ENCODE measurements around the gene MAMDC2.

Gene MAMDC2

GRCh38 chr9:70107558-70107957, 63.9 kb downstream of the MAMDC2 start:
- DNase-seq (ENCODE audit: low spot score), result no peak

GRCh38 chr9:70108181-70108580, 64.5 kb downstream of the MAMDC2 start:
- no peak for DNase-seq (ENCODE audit: low spot score)

- no peak for DNase-seq (ENCODE audit: low spot score)
Observed at GRCh38 chr9:70110194-70111041, 66.8 kb downstream of the MAMDC2 start.

- DNase-seq (ENCODE audit: low spot score), result peak; percentile 15
Observed at GRCh38 chr9:70111042-70111602, 67.5 kb downstream of the MAMDC2 start.

GRCh38 chr9:70111641-70112236, 68.1 kb downstream of the MAMDC2 start:
- no peak for DNase-seq (ENCODE audit: low spot score)

GRCh38 chr9:70112981-70113380, 69.3 kb downstream of the MAMDC2 start:
- no peak for DNase-seq (ENCODE audit: low spot score)

GRCh38 chr9:70113403-70114022, 69.9 kb downstream of the MAMDC2 start:
- DNase-seq (ENCODE audit: low spot score), result peak; percentile 12

GRCh38 chr9:70114898-70115297, 71.2 kb downstream of the MAMDC2 start:
- DNase-seq (ENCODE audit: low spot score), result no peak

- peak; percentile 15 for DNase-seq (ENCODE audit: low spot score)
Observed at GRCh38 chr9:70117835-70118319, 74.2 kb downstream of the MAMDC2 start.

GRCh38 chr9:70119786-70120185, 76.1 kb downstream of the MAMDC2 start:
- DNase-seq (ENCODE audit: low spot score), result no peak

GRCh38 chr9:70120834-70121510, 77.3 kb downstream of the MAMDC2 start:
- no peak for DNase-seq (ENCODE audit: low spot score)

- no peak for DNase-seq (ENCODE audit: low spot score)
Observed at GRCh38 chr9:70121818-70122436, 78.3 kb downstream of the MAMDC2 start.

GRCh38 chr9:70123695-70124094, 80.0 kb downstream of the MAMDC2 start:
- no peak for DNase-seq (ENCODE audit: low spot score)

GRCh38 chr9:70125621-70126263, 82.1 kb downstream of the MAMDC2 start:
- DNase-seq (ENCODE audit: low spot score), result no peak

- DNase-seq (ENCODE audit: low spot score), result no peak
Observed at GRCh38 chr9:70127036-70127435, 83.4 kb downstream of the MAMDC2 start.

GRCh38 chr9:70127540-70128416, 84.1 kb downstream of the MAMDC2 start:
- no peak for DNase-seq (ENCODE audit: low spot score)

- no peak for DNase-seq (ENCODE audit: low spot score)
Observed at GRCh38 chr9:70130266-70130665, 86.6 kb downstream of the MAMDC2 start.

GRCh38 chr9:70131296-70131695, 87.6 kb downstream of the MAMDC2 start:
- DNase-seq (ENCODE audit: low spot score), result no peak

GRCh38 chr9:70133253-70134208, 89.9 kb downstream of the MAMDC2 start:
- DNase-seq (ENCODE audit: low spot score), result no peak
